ENCODE measurements around the gene MTA1. TPM values are rescaled to one million over a fixed set of nuclear protein-coding genes. Genes with fewer than 3 reads are reported as not detected.

The MTA1 gene
- total RNA-seq, 3 donors from 2014 or later (not counting 1 experiment from before 2014, with no cell fraction given), result 104 to 125 (median 112) TPM

GRCh38 chr14:105490572-105491365 lies 71.1 kb downstream of the MTA1 start, which contains the start of gene TEDC1:
TSS of gene TEDC1 (plus strand) at chr14:105491246. CDS start at chr14:105491376, 130 bp downstream.
- peak; percentile 65 to 85 (median 70) for ATAC-seq
- H3K4me1 ChIP-seq (ENCODE audit: control insufficient read depth, insufficient read depth, low read length), result peaks cover 49% of the 10 kb centered on the region
- no peaks in the 10 kb centered on the region for H3K27me3 ChIP-seq (ENCODE audit: control insufficient read depth, insufficient read depth, low read length)
- H3K9me3 ChIP-seq (ENCODE audit: control insufficient read depth, insufficient read depth, low read length), result no peaks in the 10 kb centered on the region
- intact Hi-C loops (cut with micrococcal nuclease), result loop anchor here (1.0 to 5.0 kb wide), 6 partner anchors 8 to 469 kb away; partner anchors contain the start of genes BRF1, CDCA4, TEX22 and TMEM121
- DNase-seq, result peak; percentile 98 to 100
- TF ChIP-seq, protein P1, sequence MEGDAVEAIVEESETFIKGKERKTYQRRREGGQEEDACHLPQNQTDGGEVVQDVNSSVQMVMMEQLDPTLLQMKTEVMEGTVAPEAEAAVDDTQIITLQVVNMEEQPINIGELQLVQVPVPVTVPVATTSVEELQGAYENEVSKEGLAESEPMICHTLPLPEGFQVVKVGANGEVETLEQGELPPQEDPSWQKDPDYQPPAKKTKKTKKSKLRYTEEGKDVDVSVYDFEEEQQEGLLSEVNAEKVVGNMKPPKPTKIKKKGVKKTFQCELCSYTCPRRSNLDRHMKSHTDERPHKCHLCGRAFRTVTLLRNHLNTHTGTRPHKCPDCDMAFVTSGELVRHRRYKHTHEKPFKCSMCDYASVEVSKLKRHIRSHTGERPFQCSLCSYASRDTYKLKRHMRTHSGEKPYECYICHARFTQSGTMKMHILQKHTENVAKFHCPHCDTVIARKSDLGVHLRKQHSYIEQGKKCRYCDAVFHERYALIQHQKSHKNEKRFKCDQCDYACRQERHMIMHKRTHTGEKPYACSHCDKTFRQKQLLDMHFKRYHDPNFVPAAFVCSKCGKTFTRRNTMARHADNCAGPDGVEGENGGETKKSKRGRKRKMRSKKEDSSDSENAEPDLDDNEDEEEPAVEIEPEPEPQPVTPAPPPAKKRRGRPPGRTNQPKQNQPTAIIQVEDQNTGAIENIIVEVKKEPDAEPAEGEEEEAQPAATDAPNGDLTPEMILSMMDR (IDR thresholded peaks at IDR 0.05), result peak; percentile 74
- H3K36me3 Mint-ChIP-seq, result no peaks in the 10 kb centered on the region
- peaks cover 9% of the 10 kb centered on the region for H3K36me3 ChIP-seq (ENCODE audit: control insufficient read depth, insufficient read depth, low read length)
- H3K4me3 Mint-ChIP-seq, result peak within 1 kb of the TSS; percentile 91
- H3K4me3 ChIP-seq (ENCODE audit: low read length), result peak within 1 kb of the TSS; percentile 72
- peak within 1 kb of the TSS; percentile 94 to 100 for H3K27ac Mint-ChIP-seq
- under 1% methylated on average over 94 of the region's 94 CpGs for WGBS (ENCODE audit: insufficient coverage)
- no peaks in the 10 kb centered on the region for H3K27me3 Mint-ChIP-seq (ENCODE audit: low read depth in 2 of 2)
- no peaks in the 10 kb centered on the region for H3K9me3 Mint-ChIP-seq
- peaks cover 21 to 48% of the 10 kb centered on the region in 2 donors for H3K4me1 Mint-ChIP-seq
- peak within 1 kb of the TSS; percentile 98 for H3K27ac ChIP-seq (ENCODE audit: low read length)

DNA sequence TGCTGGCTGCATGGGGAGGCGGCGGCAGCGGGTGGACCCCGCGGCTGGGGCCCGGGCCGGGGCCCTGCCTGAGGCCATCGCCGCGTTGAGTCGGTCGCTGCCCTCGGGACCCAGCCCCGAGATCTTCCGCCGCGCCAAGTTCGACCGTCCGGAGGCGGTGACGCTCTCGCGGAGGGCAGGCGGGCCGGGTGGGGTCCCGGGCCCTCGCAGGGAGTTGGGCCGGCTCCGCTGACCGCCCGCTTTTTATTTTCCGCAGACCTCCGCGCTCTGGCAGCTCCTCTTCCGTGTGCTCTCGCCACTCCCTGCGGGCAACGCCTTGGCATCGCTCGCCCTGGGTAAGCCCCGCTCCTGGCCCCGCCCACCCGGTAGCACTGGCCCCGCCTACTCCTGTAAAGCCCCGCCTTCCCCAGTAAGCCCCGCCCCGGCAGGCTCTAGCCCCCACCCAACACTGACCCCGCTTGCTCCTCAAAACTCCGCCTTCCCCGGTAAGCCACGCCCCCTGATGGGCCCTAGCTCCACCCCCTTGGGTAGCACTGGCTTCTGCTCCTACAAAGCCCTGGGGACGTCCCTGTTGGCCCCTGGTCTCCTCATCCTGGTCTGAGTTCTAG lies 71.8 kb downstream of the MTA1 start:
- Mint-ChIP-seq H3K4me1 (peaks cover 18 to 43% of the 10 kb centered on the region in 2 donors), H3K27ac (peak overlapping the region; percentile 94 to 100), H3K4me3 (peak overlapping the region; percentile 90), H3K36me3 (no peaks in the 10 kb centered on the region), H3K27me3 (ENCODE audit: low read depth in 2 of 2) (no peaks in the 10 kb centered on the region), H3K9me3 (no peaks in the 10 kb centered on the region)
- Histone ChIP-seq H3K4me1 (ENCODE audit: control insufficient read depth, insufficient read depth, low read length) (peaks cover 42% of the 10 kb centered on the region), H3K27ac (ENCODE audit: low read length) (peak overlapping the region; percentile 92), H3K27me3 (ENCODE audit: control insufficient read depth, insufficient read depth, low read length) (no peaks in the 10 kb centered on the region), H3K9me3 (ENCODE audit: control insufficient read depth, insufficient read depth, low read length) (no peaks in the 10 kb centered on the region), H3K4me3 (ENCODE audit: low read length) (peak overlapping the region; percentile 50), H3K36me3 (ENCODE audit: control insufficient read depth, insufficient read depth, low read length) (peaks cover 9% of the 10 kb centered on the region)
- WGBS (ENCODE audit: insufficient coverage), result 1% methylated on average over 53 of the region's 53 CpGs
- DNase-seq (peak; percentile 88 to 91), ATAC-seq (peak; percentile 35 to 56 (median 42))
- intact Hi-C loops (cut with micrococcal nuclease), result loop anchor here (1.0 to 5.0 kb wide), 4 partner anchors 36 to 470 kb away; partner anchors contain the start of genes BRF1, CDCA4, TEX22 and TMEM121
- TF ChIP-seq, protein P1 (IDR thresholded peaks at IDR 0.05), result no peak

GRCh38 chr14:105492031-105492970 lies 72.7 kb downstream of the MTA1 start:
- DNase-seq (no peak), ATAC-seq (no peak)
- Histone ChIP-seq H3K4me1 (ENCODE audit: control insufficient read depth, insufficient read depth, low read length) (peaks cover 37% of the 10 kb centered on the region), H3K27me3 (ENCODE audit: control insufficient read depth, insufficient read depth, low read length) (no peaks in the 10 kb centered on the region), H3K27ac (ENCODE audit: low read length) (peak overlapping the region; percentile 92), H3K9me3 (ENCODE audit: control insufficient read depth, insufficient read depth, low read length) (no peaks in the 10 kb centered on the region), H3K4me3 (ENCODE audit: low read length) (no peak overlapping the region), H3K36me3 (ENCODE audit: control insufficient read depth, insufficient read depth, low read length) (peaks cover 9% of the 10 kb centered on the region)
- Mint-ChIP-seq H3K36me3 (no peaks in the 10 kb centered on the region), H3K4me1 (peaks cover 18 to 39% of the 10 kb centered on the region in 2 donors), H3K9me3 (no peaks in the 10 kb centered on the region), H3K27ac (peak overlapping the region; percentile 94 to 100), H3K27me3 (ENCODE audit: low read depth in 2 of 2) (no peaks in the 10 kb centered on the region), H3K4me3 (peak overlapping the region; percentile 90)
- intact Hi-C loops (cut with micrococcal nuclease), result loop anchor here (5.0 kb wide), 2 partner anchors 35 to 95 kb away; partner anchors contain the start of genes TEX22 and TMEM121
- TF ChIP-seq, protein P1 (IDR thresholded peaks at IDR 0.05), result no peak
- WGBS (ENCODE audit: insufficient coverage), result 95% methylated on average over 24 of the region's 24 CpGs

All from natural killer cell (primary cell).